Measurements from ENCODE around the gene SYNE3. TPM values are rescaled to one million over a fixed set of nuclear protein-coding genes. Genes with fewer than 3 reads are reported as not detected.

SYNE3 gene
- total RNA-seq = 10 to 100 TPM; 13.8 to 26.2 (median 15.2) TPM

DNA sequence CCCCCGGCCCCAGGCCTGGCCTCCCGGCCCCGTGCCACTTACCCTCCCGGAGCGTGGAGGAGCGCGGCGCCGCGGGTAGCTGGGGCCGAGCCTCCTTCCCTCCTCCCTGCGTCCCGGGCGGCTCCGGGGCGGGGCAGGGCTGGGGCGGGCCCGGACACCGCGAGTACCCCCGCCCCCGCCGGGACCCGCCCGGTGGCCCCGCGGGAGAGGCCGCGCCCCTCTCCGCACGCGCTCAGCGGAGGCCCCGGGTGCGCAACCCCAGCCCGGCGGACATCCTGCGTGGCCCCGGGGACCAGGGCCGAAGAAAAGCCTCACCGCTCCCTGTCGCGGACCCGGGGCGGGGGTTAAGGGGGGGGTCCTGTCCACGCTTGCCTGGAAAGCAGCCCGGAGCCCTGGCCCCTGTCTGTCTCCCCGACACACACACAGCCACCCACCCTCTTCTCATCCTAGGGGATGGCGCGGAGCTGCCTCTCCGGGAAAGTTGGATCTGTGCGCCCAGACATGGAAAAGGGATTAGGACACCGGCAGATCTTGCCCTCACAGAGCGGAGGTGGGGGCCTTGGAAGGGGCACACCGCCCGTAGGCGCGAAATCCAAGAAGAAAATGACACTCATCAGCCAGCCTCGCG, at the start of gene SYNE3:
SYNE3 (minus strand) TSS at position 97 of the 628 bp plus-strand sequence. CDS start 40,829 bp downstream, outside the sequence.
- peak; percentile 39 to 94 for DNase-seq (ENCODE audit: low spot score in 2 of 2)
- no peak for TF ChIP-seq POLR2A (IDR thresholded peaks at IDR 0.05)
- no peak for TF ChIP-seq CTCF (IDR thresholded peaks at IDR 0.05)
- 12 to 16% methylated on average over 21 to 25 of the region's 60 CpGs for WGBS, 2 donors
- intact Hi-C loops (cut with DNase I; ENCODE audit: low total_unique reads) = no loop called here
- H3K4me3 ChIP-seq (ENCODE audit: low read depth, poor library complexity, severe bottlenecking) = peak within 1 kb of the TSS; percentile 37

GRCh38 chr14:95564060-95564459, 47.6 kb upstream of the SYNE3 start:
- 32 to 44% methylated on average over 4 of the region's 4 CpGs for WGBS, 2 donors
- intact Hi-C loops (cut with DNase I; ENCODE audit: low total_unique reads) = loop anchor here (5.0 to 10.0 kb wide), 2 partner anchors 211 to 428 kb away; no protein-coding TSS in a partner anchor
- no peak overlapping the region for H3K4me3 ChIP-seq (ENCODE audit: low read depth, poor library complexity, severe bottlenecking)
- no peak for DNase-seq (ENCODE audit: low spot score in 2 of 2)
- no peak for TF ChIP-seq POLR2A (IDR thresholded peaks at IDR 0.05)

DNA sequence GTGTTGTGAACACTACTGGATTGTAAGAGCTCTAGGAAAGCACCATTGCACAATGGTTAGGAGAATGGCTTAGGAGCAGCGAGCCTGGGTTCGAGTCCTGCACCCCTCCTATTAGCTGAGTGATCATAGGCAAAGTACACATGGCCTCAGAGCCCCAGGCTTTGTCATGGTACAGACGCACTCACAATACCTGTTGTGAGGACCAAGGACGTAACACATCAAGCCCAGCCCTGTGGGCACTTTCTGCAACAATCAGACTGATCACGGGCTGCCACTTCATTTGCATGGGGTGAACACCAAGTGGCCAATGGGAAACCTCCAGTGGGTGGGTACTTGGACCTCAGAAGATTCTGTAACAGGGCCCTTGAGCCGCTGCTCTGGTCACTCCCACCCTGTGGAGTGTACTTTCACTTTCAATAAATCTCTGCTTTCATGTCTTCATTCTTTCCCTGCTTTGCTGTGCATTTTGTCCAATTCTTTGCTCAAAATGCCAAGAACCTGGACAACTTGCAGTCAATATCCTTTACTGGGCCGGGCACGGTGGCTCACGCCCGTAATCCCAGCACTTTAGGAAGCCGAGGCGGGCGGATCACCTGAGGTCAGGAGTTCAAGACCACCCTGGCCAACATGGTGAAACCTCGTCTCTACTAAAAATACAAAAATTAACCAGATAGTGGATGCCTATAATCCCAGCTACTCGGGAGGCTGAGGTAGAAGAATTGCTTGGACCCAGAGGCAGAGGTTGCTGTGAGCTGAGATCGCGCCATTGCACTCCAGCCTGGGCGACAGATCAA, 46.6 kb upstream of the SYNE3 start:
- H3K4me3 ChIP-seq (ENCODE audit: low read depth, poor library complexity, severe bottlenecking) = no peak overlapping the region
- WGBS, 2 donors = 75 to 81% methylated on average over 18 of the region's 18 CpGs
- TF ChIP-seq CTCF (IDR thresholded peaks at IDR 0.05) = no peak
- no peak for TF ChIP-seq POLR2A (IDR thresholded peaks at IDR 0.05)
- no peak for DNase-seq (ENCODE audit: low spot score in 2 of 2)
- intact Hi-C loops (cut with DNase I; ENCODE audit: low total_unique reads) = loop anchor here (5.0 to 10.0 kb wide), 2 partner anchors 212 to 429 kb away; no protein-coding TSS in a partner anchor

DNA sequence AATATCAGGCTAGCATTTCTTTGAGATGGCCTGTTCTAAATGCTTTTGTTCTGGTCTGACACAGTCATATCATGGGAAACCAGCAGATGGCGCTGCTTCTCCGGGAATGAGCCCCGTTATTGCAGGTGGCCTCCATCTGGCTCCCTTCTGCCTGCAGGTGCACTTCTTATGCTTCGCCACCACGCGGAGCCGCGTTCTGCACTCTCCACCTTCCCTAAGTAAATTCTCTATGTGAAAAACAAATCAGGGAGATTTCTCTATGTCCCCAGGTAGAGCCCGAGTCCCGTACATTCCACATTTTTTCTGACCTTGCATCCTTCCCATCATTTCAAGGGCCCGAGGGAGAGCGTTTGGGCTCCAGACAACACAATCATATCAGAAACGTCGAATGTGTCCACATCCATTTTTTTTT, 44.6 kb upstream of the SYNE3 start:
- 10 to 12% methylated on average over 14 of the region's 14 CpGs for WGBS, 2 donors
- no peak overlapping the region for H3K4me3 ChIP-seq (ENCODE audit: low read depth, poor library complexity, severe bottlenecking)
- intact Hi-C loops (cut with DNase I; ENCODE audit: low total_unique reads) = loop anchor here (5.0 to 10.0 kb wide), 2 partner anchors 214 to 431 kb away; no protein-coding TSS in a partner anchor
- peak; percentile 78 to 96 for DNase-seq (ENCODE audit: low spot score in 2 of 2)
- TF ChIP-seq POLR2A (IDR thresholded peaks at IDR 0.05) = no peak
- peak in 1 of 3 donors; percentile 69 for TF ChIP-seq CTCF (IDR thresholded peaks at IDR 0.05)

- TF ChIP-seq CTCF (IDR thresholded peaks at IDR 0.05) (no peak), POLR2A (IDR thresholded peaks at IDR 0.05) (no peak)
- 45 to 51% methylated on average over 6 of the region's 6 CpGs for WGBS, 2 donors
- intact Hi-C loops (cut with DNase I; ENCODE audit: low total_unique reads) = no loop called here
- DNase-seq (ENCODE audit: low spot score in 2 of 2) = no peak
- no peak overlapping the region for H3K4me3 ChIP-seq (ENCODE audit: low read depth, poor library complexity, severe bottlenecking)
Observed at GRCh38 chr14:95559203-95559602, 42.8 kb upstream of the SYNE3 start.

- intact Hi-C loops (cut with DNase I; ENCODE audit: low total_unique reads) = no loop called here
- TF ChIP-seq POLR2A (IDR thresholded peaks at IDR 0.05) (no peak), CTCF (IDR thresholded peaks at IDR 0.05) (no peak)
- 66 to 68% methylated on average over 2 of the region's 2 CpGs for WGBS, 2 donors
- H3K4me3 ChIP-seq (ENCODE audit: low read depth, poor library complexity, severe bottlenecking) = no peak overlapping the region
- DNase-seq (ENCODE audit: low spot score in 2 of 2) = no peak
Observed at GRCh38 chr14:95557832-95558231, 41.4 kb upstream of the SYNE3 start.
